H9 (cell line): Measurements from ENCODE around the gene FN3KRP. TPM values are rescaled to one million over a fixed set of nuclear protein-coding genes. Genes with fewer than 3 reads are reported as not detected.

Experiments used
- DNase-seq: peaks from one replicate; pipeline ENCODE4 v3.0.0-alpha.2; 2017
- H2AFZ ChIP-seq: one replicate; pipeline ENCODE4 v1.6.1; 2013; ENCODE audit warnings: mild to moderate bottlenecking, low read length, control low read depth, moderate library complexity
- H2AK5ac ChIP-seq: 2 replicates; pipeline ENCODE4 v1.6.1; 2013; ENCODE audit warnings: low read length, control low read depth, mixed read lengths; ENCODE audit not compliant: insufficient read length
- H2BK120ac ChIP-seq: one replicate; pipeline ENCODE4 v1.6.1; 2013; ENCODE audit warnings: low read depth, mild to moderate bottlenecking, low read length, control low read depth, inconsistent platforms; ENCODE audit not compliant: poor library complexity, severe bottlenecking
- H2BK12ac ChIP-seq: 2 replicates; pipeline ENCODE4 v1.6.1; 2013; ENCODE audit warnings: low read length, control low read depth, mixed read lengths, low read depth; ENCODE audit not compliant: insufficient read length
- H2BK15ac ChIP-seq: 2 replicates; pipeline ENCODE4 v1.6.1; 2013; ENCODE audit warnings: low read depth, low read length, control low read depth
- H2BK20ac ChIP-seq: one replicate; pipeline ENCODE4 v1.6.1; 2013; ENCODE audit warnings: low read depth, mild to moderate bottlenecking, low read length, control low read depth, inconsistent platforms; ENCODE audit not compliant: poor library complexity, severe bottlenecking
- H2BK5ac ChIP-seq: 2 replicates; pipeline ENCODE4 v1.6.1; 2013; ENCODE audit warnings: low read length, control low read depth, mixed read lengths; ENCODE audit not compliant: insufficient read length
- H3K14ac ChIP-seq: 2 replicates; pipeline ENCODE4 v1.6.1; 2013; ENCODE audit warnings: low read length, control low read depth; ENCODE audit not compliant: insufficient read depth
- H3K18ac ChIP-seq: 2 replicates; pipeline ENCODE4 v1.6.1; 2013; ENCODE audit warnings: low read depth, mild to moderate bottlenecking, mixed read lengths, low read length, control low read depth; ENCODE audit not compliant: insufficient read length
- H3K23ac ChIP-seq: 2 replicates; pipeline ENCODE4 v1.6.1; 2013; ENCODE audit warnings: low read length, control low read depth, mixed read lengths, low read depth; ENCODE audit not compliant: insufficient read length
- H3K23me2 ChIP-seq: 2 replicates; pipeline ENCODE4 v1.6.1; 2013; ENCODE audit warnings: low read depth, mild to moderate bottlenecking, mixed read lengths, low read length, control low read depth; ENCODE audit not compliant: insufficient read length, poor library complexity, severe bottlenecking
- H3K27ac ChIP-seq: 2 replicates; pipeline ENCODE4 v1.5.1; 2013; ENCODE audit warnings: low read length, control low read depth, mixed read lengths, low read depth; ENCODE audit not compliant: insufficient read length
- H3K27me3 ChIP-seq: 2 replicates; pipeline ENCODE4 v1.6.1; 2013; ENCODE audit warnings: low read length, control low read depth, inconsistent platforms; ENCODE audit not compliant: insufficient read depth
- H3K4ac ChIP-seq: 2 replicates; pipeline ENCODE4 v1.6.1; 2013; ENCODE audit warnings: low read depth, mild to moderate bottlenecking, control low read depth, inconsistent platforms, low read length, moderate library complexity
- H3K4me1 ChIP-seq: 2 replicates; pipeline ENCODE4 v1.6.1; 2013; ENCODE audit warnings: low read length, control low read depth, inconsistent platforms; ENCODE audit not compliant: insufficient read depth
- H3K4me2 ChIP-seq: 2 replicates; pipeline ENCODE4 v1.6.1; 2013; ENCODE audit warnings: low read length, control low read depth, mixed read lengths; ENCODE audit not compliant: insufficient read length, insufficient read depth
- H3K56ac ChIP-seq: 2 replicates; pipeline ENCODE4 v1.6.1; 2013; ENCODE audit warnings: low read depth, mild to moderate bottlenecking, mixed read lengths, low read length, control low read depth; ENCODE audit not compliant: insufficient read length
- H3K79me1 ChIP-seq: 2 replicates; pipeline ENCODE4 v1.6.1; 2013; ENCODE audit warnings: low read depth, mild to moderate bottlenecking, moderate library complexity, low read length, control low read depth, inconsistent platforms; ENCODE audit not compliant: insufficient read depth, poor library complexity, severe bottlenecking
- H3K79me2 ChIP-seq: 2 replicates; pipeline ENCODE4 v1.6.1; 2013; ENCODE audit warnings: low read length, control low read depth, inconsistent platforms; ENCODE audit not compliant: insufficient read depth
- H3K9ac ChIP-seq: 2 replicates; pipeline ENCODE4 v1.6.1; 2013; ENCODE audit warnings: low read length, control low read depth, mixed read lengths; ENCODE audit not compliant: insufficient read length; ENCODE audit errors: extremely low read depth
- H3K9me3 ChIP-seq: one replicate; pipeline ENCODE4 v1.6.1; 2013; ENCODE audit warnings: low read depth, low read length, inconsistent platforms; ENCODE audit not compliant: control insufficient read depth
- H3T11ph ChIP-seq: one replicate; pipeline ENCODE4 v1.6.1; 2013; ENCODE audit warnings: mild to moderate bottlenecking, low read length, control low read depth, inconsistent platforms
- H4K20me1 ChIP-seq: one replicate; pipeline ENCODE4 v1.6.1; 2013; ENCODE audit not compliant: control insufficient read depth, insufficient read length, insufficient read depth
- H4K5ac ChIP-seq: 2 replicates; pipeline ENCODE4 v1.6.1; 2013; ENCODE audit warnings: low read depth, mild to moderate bottlenecking, mixed read lengths, low read length, control low read depth; ENCODE audit not compliant: insufficient read length
- H4K8ac ChIP-seq: replicated peaks from 2 replicates; pipeline ENCODE4 v1.6.1; 2013; ENCODE audit warnings: low read length, control low read depth, mixed read lengths, low read depth; ENCODE audit not compliant: insufficient read length
- H4K91ac ChIP-seq: 2 replicates; pipeline ENCODE4 v1.6.1; 2013; ENCODE audit warnings: low read depth, mild to moderate bottlenecking, moderate library complexity, mixed read lengths, low read length, control low read depth; ENCODE audit not compliant: insufficient read length
- H3K27ac Mint-ChIP-seq, 3 experiments: 2 replicates in 2 of 3; 3 replicates in 1 of 3; pipeline ENCODE4 v1.8.0; 2020 to 2021; ENCODE audit warnings: mixed read lengths in 3 of 3, mild to moderate bottlenecking in 1 of 3, moderate library complexity in 1 of 3
- H3K27me3 Mint-ChIP-seq: 2 replicates; pipeline ENCODE4 v1.8.0; 2021; ENCODE audit warnings: low read depth, mild to moderate bottlenecking, moderate library complexity, mixed read lengths
- H3K36me3 Mint-ChIP-seq, 3 experiments: 2 replicates in 2 of 3; 3 replicates in 1 of 3; pipeline ENCODE4 v1.8.0; 2020 to 2021; ENCODE audit warnings: low read depth in 3 of 3, mixed read lengths in 3 of 3; ENCODE audit not compliant: insufficient read depth in 1 of 3
- H3K4me1 Mint-ChIP-seq, 2 experiments: 2 replicates each; pipeline ENCODE4 v1.8.0; 2020; ENCODE audit warnings: mixed read lengths in 2 of 2
- H3K4me3 Mint-ChIP-seq, 2 experiments: 2 replicates in 1 of 2; 3 replicates in 1 of 2; pipeline ENCODE4 v1.8.0; 2020 to 2021; ENCODE audit warnings: mild to moderate bottlenecking in 2 of 2, mixed read lengths in 2 of 2, moderate library complexity in 1 of 2
- H3K9me3 Mint-ChIP-seq, 2 experiments: 2 replicates in 1 of 2; 3 replicates in 1 of 2; pipeline ENCODE4 v1.8.0; 2020; ENCODE audit warnings: mild to moderate bottlenecking in 2 of 2, mixed read lengths in 2 of 2, moderate library complexity in 1 of 2
- CTCF ChIP-seq: fragments of 200-600 bp; sonication (generic); conservative IDR thresholded peaks from 3 replicates; pipeline ENCODE4 v1.8.0; 2021; ENCODE audit warnings: antibody characterized with exemption, mild to moderate bottlenecking
- WGBS: extraction: QIAGEN DNeasy Blood & Tissue Kit; methylation state at CpG from one replicate; pipeline ENCODE4 v1.1.7; 2013; ENCODE audit warnings: missing lambda C conversion rate, low lambda C conversion rate, mixed read lengths; ENCODE audit not compliant: insufficient read length; ENCODE audit errors: extremely low coverage; 5-methylcytosine and 5-hydroxymethylcytosine counted together
- total RNA-seq: library from RNA; stranded (reverse); gene quantifications from 2 replicates; pipeline ENCODE4 v1.2.1, GENCODE V29; 2021

The FN3KRP gene
- total RNA-seq, 1 experiment from 2014 or later: 32.9 TPM

- no peak overlapping the region for H2BK15ac ChIP-seq
- peaks cover 0 to 8% (median 7%) of the 10 kb centered on the region in 3 experiments; a peak in 5 of 7 replicates for H3K36me3 Mint-ChIP-seq
- TF ChIP-seq CTCF: no peak
- no peak overlapping the region for H2BK20ac ChIP-seq
- no peak overlapping the region for H3K9ac ChIP-seq
- H3K14ac ChIP-seq: no peak overlapping the region
- peaks cover 13% of the 10 kb centered on the region in 2 experiments; a peak in 4 of 5 replicates for H3K9me3 Mint-ChIP-seq
- H3K27me3 ChIP-seq: peaks cover 5% of the 10 kb centered on the region; the same call in 1 of the 2 replicates
- H4K20me1 ChIP-seq: no peaks in the 10 kb centered on the region
- H3K27me3 Mint-ChIP-seq: peaks cover 27% of the 10 kb centered on the region
- H2BK120ac ChIP-seq: no peak overlapping the region
- H2BK5ac ChIP-seq: no peak overlapping the region
- no peak overlapping the region for H3T11ph ChIP-seq
- no peaks in the 10 kb centered on the region for H3K23me2 ChIP-seq
- no peaks in the 10 kb centered on the region for H3K79me2 ChIP-seq
- H3K56ac ChIP-seq: no peak overlapping the region
- no peaks in the 10 kb centered on the region for H3K4me1 ChIP-seq
- no peak overlapping the region for H3K27ac Mint-ChIP-seq
- no peak overlapping the region for H3K18ac ChIP-seq
- H3K4me2 ChIP-seq: no peak overlapping the region
- H3K23ac ChIP-seq: no peak overlapping the region
- DNase-seq: no peak
- H3K4me1 Mint-ChIP-seq: 0 out of 4 replicates have a peak, but pooled peaks cover 0 to 2% of the 10 kb centered on the region in 2 experiments
- H2BK12ac ChIP-seq: no peak overlapping the region
- no peak overlapping the region for H2AFZ ChIP-seq
- WGBS: no CpG with 5 or more reads among the region's 17 CpGs
- H2AK5ac ChIP-seq: no peak overlapping the region
- no peaks in the 10 kb centered on the region for H3K79me1 ChIP-seq
- H4K8ac ChIP-seq: no peak overlapping the region
- no peak overlapping the region for H3K4me3 Mint-ChIP-seq
- H4K91ac ChIP-seq: no peak overlapping the region
- H4K5ac ChIP-seq: no peak overlapping the region
- no peak overlapping the region for H3K27ac ChIP-seq
- H3K9me3 ChIP-seq: no peaks in the 10 kb centered on the region
- no peak overlapping the region for H3K4ac ChIP-seq
These were observed 24.8 kb upstream of the FN3KRP start for GRCh38 chr17:82691714-82692113.
